Activated CD4-positive, alpha-beta T cell treated with anti-CD3 and anti-CD28 coated beads for 48 hours (primary cell): ENCODE data around the gene ERCC3.
"Not testable (repeated sequence)": the region's sequence is repeated elsewhere in the genome, so short reads cannot be mapped to it uniquely, and the experiment has no call there.

Experiments used
- DNase-seq: peaks from one replicate; pipeline ENCODE4 v3.0.0-alpha.2; 2020

Gene ERCC3

DNA sequence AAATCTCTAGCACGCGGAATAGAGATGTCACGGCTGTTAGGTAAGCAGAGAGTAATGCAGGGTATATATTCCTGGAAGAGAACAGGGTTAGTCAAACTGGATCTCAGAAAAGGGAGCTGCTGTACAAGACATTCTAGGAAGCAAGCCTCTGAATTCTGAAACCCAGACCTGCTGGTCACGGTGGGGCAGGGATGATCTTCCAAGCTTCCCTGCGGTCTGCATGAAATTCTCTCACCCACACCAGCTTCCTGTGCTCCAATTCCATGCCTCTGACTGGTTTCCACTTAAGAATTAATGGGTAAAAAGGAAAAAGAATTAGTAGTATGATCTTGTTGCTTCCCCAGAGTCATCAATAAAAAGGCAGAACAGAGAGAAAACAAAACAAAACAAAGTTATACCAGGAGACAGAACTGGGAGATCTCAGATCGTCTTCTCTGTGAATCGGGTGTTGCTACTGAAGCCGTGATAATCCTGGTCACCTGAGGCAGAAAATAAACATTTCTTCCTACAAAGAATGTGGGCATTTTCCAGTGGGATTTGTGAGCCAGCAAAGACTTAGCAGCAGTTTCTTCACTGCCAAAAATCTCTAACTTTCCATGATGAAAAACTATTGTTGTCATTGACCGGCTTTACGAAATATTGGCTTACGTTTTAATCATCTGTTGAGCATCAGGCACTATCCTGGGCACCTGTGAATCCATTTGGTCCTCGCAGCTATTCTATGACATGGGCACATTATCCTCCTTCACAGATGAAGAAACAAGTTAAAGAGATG lies 68.6 kb downstream of the ERCC3 start:
- no peak for DNase-seq

DNA sequence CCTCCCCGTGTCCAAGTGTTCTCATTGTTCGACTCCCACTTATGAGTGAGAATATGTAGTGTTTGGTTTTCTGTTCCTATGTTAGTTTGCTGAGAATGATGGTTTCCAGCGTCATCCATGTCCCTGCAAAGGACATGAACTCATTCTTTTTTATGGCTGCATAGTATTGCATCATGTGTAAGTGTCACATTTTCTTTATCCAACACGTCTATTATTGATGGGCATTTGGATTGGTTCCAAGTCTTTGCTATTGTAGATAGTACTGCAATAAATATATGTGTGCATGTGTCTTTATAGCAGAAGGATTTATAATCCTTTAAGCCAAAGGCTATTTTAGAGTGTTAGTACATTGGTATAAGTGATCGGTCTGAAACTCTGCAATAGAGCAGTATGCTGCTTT lies 69.8 kb downstream of the ERCC3 start:
- DNase-seq = not testable (repeated sequence)

DNA sequence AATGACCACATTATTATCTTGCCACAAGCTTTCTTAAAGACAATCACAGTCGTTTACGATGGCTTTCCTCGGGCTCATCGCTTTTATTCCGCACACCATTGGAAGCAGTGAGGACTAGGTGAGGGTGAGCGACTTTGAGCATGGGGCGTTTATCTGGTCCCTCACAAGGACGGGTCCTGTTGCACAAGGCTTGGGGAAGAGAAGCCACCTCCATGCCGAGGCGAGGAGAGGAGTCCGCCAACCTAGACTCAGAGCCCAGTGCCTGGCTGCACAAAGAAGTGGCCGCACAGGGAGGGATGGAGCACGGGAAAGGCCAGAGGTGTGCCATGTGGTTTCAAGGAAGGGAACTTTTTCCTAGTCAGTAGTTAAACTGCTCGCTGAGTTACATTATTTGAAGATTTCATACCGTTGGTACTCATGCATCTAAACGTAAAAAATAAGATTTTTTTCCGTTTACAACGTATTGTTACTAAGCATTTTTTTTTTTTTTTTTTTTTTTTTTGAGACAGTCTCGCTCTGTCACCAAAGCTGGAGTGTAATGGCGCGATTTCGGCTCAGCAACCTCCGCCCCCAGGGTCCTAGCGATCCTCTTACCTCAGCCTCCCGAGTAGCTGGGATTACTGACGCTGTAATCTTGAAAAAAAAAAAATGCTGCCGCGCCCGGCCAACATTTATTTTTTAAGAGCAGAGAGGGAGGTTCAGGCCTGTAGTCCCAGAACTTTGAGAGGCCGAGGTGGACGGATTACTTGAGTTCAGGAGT lies 73.0 kb downstream of the ERCC3 start:
- DNase-seq = peak; percentile 15

DNA sequence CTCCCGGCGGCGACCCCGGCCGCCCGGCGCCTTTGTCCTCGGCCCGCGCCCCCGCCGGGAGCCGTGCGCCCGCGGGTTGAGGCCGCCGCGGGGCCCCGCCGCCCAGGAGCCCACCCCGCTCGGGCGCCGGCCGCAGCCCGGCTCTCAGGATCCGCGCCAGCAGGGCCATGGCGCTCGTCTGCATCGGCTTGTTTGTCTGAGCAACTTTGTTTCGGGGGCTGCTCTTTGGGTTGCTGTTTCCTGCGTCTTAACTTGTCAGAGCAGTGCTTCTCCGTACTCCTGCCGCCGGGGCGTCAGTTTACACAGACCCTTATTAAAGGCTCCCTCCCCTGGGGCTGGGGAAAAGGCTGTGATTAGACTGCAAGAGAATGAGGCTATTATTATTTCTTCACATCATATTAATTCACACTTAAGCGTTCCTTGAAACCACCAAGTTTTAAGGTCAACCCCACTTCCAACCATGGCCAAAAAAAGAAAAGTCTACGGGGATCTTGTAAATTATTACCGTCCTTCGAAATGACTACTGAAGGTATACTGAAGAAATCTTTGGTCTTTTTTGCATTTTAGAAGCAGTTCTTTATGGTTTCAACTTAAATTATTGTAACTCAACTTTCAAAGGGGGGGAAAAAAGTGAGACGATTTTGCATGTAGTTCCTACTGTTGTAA lies 73.7 kb downstream of the ERCC3 start, which contains the start of gene CYP27C1:
Gene CYP27C1 (minus strand): TSS at position 198 of the 666 bp plus-strand sequence. CDS start 29 bp downstream, at position 169.
- no peak for DNase-seq

DNA sequence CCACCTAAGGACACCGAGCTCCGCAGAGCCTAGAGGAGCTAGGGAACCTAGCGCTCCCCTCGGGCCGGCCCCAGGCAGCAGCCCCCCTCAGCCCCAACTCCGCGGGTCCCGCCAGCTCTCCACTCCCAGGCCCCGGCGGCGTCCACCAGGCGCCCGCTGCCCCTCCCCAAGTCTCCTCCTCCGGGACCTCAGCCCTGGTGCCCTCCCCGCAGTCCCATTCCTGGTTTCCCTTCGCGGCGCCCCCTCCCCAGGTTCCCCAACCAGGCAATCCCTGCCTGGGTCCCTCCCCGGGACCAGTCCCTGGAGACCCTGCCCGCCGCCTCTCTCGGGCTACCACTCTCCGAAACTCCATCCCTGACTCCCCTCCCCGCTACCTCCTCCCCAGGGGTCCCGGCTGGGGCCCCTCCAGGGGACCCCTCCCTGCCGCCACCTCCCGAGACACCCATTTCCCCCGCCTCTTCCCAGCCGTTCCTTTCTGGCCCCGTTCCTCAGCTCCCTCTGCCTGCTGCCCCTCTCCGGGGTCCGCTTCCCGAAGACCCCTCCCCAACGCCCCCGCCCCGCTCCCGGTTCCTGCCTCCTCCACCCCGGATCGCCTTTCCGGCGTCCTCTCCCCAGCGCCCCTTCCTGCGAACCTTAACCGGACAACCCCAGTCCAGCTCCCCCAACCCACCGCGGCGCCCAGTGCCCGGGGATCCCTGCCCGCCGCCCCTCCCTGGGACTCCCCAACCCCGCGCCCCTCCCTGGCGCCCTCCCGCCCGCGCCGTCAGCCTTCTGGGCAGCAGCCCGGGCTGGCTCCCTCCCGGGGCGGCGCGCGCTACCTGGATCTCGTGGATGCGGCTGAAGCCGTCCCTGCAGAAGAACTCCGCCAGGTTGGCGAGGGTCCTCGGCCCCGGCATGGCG lies 74.5 kb downstream of the ERCC3 start:
- DNase-seq = peak; percentile 27

DNA sequence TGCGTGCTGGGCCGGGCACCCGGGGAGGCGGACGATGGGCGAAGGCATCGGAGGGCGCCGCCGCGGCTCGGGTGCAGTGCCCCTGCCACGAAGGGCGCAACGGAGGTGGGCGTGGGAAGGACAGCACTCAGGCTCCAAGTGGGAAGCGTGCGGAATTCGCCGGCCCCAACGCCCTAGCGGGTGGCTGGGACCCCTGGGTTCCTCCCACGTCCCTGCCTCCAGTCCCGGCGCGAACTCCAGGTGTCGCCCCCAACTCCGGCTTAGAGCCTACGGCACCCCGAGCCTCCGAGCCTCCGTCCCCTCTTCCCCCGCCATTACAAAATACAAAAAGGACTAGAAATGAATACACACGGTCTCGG lies 75.2 kb downstream of the ERCC3 start:
- no peak for DNase-seq

DNA sequence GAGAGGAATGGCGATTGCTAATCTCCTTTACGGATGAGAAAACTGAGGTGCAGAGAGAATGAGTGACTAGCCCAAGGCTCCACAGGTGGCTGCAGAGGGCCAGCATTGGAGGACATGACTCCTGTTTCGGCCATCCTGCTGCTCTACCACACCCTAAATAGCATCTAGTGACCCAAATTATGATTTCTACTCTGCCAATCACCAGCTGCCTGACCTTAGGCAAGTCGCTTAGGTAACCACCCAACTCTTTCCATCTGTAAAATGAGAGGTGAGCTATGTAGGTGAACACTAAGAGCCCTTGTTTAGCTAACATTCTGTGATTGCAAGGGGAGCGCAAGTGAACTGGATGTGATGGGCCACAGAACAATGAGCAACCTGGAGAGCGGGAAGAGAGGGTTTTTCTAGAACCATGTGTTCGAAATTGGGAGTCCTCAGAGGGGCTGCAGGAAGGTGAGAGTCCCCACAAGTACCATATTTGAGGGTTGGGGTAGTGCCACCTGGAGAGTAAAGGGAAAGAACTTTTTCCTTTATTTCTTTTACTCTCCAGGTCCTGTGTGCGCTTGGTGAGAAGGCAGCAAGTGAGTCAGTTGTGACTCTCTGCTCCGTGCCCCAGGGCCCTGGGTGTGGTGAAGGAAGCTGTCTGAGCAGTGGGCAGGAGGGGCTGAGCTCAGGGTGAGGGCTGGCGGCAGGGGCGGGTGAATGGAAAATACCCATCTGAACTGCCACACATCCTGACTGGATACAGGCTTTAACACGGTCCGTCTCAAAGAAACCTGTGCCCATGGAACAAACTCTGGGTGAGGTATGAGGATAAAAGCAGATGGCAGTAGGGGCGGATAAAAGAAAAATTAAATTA lies 76.2 kb downstream of the ERCC3 start:
- DNase-seq = peak; percentile 33

DNA sequence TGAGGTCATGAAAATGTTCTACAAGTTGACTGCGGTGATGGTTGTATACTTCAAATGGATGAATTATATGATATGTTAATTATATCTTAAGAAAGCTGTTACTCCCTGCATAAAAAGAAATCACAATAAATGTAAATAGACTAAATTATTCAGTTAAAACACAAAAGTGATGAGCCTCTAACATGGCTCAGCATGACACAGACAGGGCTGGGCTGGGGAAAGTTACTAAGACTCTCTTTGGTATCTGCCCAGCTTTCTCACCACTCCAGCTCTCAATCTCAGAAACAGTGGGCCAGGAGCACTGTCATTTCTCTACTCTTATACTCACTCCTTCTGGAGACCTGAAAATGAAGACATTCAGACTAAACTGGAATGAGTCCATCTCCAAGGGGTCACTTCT lies 77.4 kb downstream of the ERCC3 start:
- no peak for DNase-seq

DNA sequence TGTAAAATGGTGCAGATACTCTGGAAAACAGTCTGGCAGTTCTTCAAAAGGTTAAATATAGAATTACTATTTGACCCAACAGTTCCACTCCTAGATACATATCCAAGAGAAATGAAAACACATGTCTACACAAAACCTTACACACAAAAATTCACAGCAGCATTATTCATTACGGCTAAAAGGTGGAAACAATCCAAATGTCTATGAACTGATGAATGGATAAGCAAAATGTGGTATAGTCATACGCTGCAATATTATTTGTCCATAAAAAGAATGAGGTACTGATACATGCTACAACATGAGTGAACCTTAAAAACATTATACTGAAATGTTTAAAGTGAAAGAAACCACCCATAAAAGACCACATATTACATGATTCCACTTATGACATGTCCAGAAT lies 77.8 kb downstream of the ERCC3 start:
- no peak for DNase-seq

DNA sequence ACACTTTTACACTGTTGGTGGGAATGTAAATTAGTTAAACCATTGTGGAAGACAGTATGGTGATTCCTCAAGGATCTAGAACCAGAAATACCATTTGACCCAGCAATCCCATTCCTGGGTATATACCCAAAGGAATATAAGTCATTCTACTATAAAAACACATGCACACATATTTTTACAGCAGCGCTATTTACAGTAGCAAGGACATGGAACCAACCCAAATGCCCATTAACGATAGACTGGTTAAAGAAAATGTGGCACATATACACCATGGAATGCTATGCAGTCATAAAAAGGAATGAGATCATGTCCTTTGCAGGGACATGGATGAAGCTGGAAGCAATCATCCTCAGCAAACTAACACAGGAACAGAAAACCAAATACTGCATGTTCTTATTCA lies 79.7 kb downstream of the ERCC3 start:
- not testable (repeated sequence) for DNase-seq

DNA sequence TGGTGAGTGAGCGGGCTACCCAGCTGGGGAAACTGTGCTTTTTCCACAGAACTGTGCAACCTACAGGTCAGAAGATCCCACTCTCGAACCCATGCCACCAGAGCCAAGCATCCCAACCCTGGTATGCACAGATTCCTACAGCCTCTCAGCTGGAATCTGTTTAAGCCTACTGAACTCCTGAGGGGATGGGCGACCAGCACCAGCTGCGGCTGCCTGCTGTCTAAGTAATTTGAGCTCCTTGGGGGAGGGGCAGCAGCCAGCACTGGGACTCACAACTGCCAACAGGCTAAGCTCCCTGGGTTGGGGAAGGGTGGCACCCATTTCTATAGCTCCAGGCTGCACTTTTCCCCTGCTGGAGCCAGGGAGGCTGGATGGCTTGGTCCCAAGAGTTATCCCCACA lies 85.6 kb downstream of the ERCC3 start:
- no peak for DNase-seq
